ENCODE data around the gene SLC25A33. TPM values are rescaled to one million over a fixed set of nuclear protein-coding genes. Genes with fewer than 3 reads are reported as not detected.
A peak's percentile ranks its signal among the peaks of the same experiment; 100 is the strongest.

SLC25A33 gene
- total and polyA plus RNA-seq, 2 donors (not counting 1 experiment from before 2014, with no cell fraction given), result 2.3 to 5.0 TPM

GRCh38 chr1:9618909-9619679 is 79.8 kb downstream of the SLC25A33 start:
- no peak overlapping the region for H3K9ac ChIP-seq (ENCODE audit: low read length)
- no peak overlapping the region for H3K27ac ChIP-seq (ENCODE audit: low read length in 2 of 2)
- H3K4me3 Mint-ChIP-seq, result no peak overlapping the region
- CTCF ChIA-PET, result interaction anchor here (0.7 to 4.2 kb wide), 3 partner anchors 8 to 250 kb away, joined by 3 to 38 read pairs (median 4); no protein-coding TSS in a partner anchor
- H3K27me3 Mint-ChIP-seq, result peaks cover 3% of the 10 kb centered on the region
- no peaks in the 10 kb centered on the region for H3K9me3 ChIP-seq (ENCODE audit: control extremely low read depth in 1 of 3, control insufficient read depth in 2 of 3, insufficient read depth in 1 of 3, low read length in 2 of 3)
- POLR2A ChIA-PET, result no interaction called here
- no peaks in the 10 kb centered on the region for H4K20me1 ChIP-seq (ENCODE audit: control insufficient read depth, insufficient read depth, low read length, poor library complexity, severe bottlenecking)
- H3K4me1 Mint-ChIP-seq, result peaks cover 4% of the 10 kb centered on the region
- H2AFZ ChIP-seq (ENCODE audit: insufficient read depth, low read depth, low read length, poor library complexity, severe bottlenecking), result no peak overlapping the region
- no peaks in the 10 kb centered on the region for H3K9me3 Mint-ChIP-seq (ENCODE audit: insufficient read depth)
- no peak overlapping the region for H3K4me2 ChIP-seq (replicated peaks; ENCODE audit: low read depth, low read length, poor library complexity, severe bottlenecking)
- intact Hi-C loops (cut with micrococcal nuclease), result loop anchor here (5.0 kb wide), 1 partner anchor 38 kb away; no protein-coding TSS in a partner anchor
- H3K36me3 ChIP-seq (replicated peaks in 1 of 2; ENCODE audit: control extremely low read depth in 1 of 2, control insufficient read depth in 1 of 2, extremely low read depth in 1 of 2, insufficient read depth in 2 of 2, low read length in 1 of 2), result no peaks in the 10 kb centered on the region
- H3K4me1 ChIP-seq (ENCODE audit: control insufficient read depth in 2 of 2, insufficient read depth in 2 of 2, low read length in 2 of 2), result peaks cover 6 to 12% of the 10 kb centered on the region in 2 donors
- H3K27me3 ChIP-seq (replicated peaks in 1 of 4; ENCODE audit: control extremely low read depth in 1 of 4, control insufficient read depth in 3 of 4, insufficient read depth in 4 of 4, low read length in 3 of 4), result no peaks in the 10 kb centered on the region
- DNase-seq (no peak), ATAC-seq (ENCODE audit: low read depth) (no peak)
- no peak overlapping the region for H3K4me3 ChIP-seq (ENCODE audit: control extremely low read depth in 1 of 5, extremely low read depth in 1 of 5, insufficient read depth in 1 of 5, low read depth in 2 of 5, low read length in 4 of 5)
- H3K79me2 ChIP-seq (ENCODE audit: control insufficient read depth, insufficient read depth, low read length), result peaks cover 10% of the 10 kb centered on the region
- peak overlapping the region; percentile 47 for H3K27ac Mint-ChIP-seq
- TF ChIP-seq CTCF (IDR thresholded peaks at IDR 0.05), result no peak
- TF ChIP-seq EZH2 (IDR thresholded peaks at IDR 0.05; ENCODE audit: borderline replicate concordance, insufficient read depth, low read depth, low read length, poor library complexity, severe bottlenecking), result no peak
- 80% methylated on average over 13 of the region's 18 CpGs for WGBS (ENCODE audit: insufficient coverage)

GRCh38 chr1:9621032-9621431 is 81.8 kb downstream of the SLC25A33 start:
- no peak overlapping the region for H3K9ac ChIP-seq (ENCODE audit: low read length)
- H3K4me1 ChIP-seq (ENCODE audit: control insufficient read depth in 2 of 2, insufficient read depth in 2 of 2, low read length in 2 of 2), result peaks cover 14 to 23% of the 10 kb centered on the region in 2 donors
- no peak overlapping the region for H3K27ac ChIP-seq (ENCODE audit: low read length in 2 of 2)
- H3K79me2 ChIP-seq (ENCODE audit: control insufficient read depth, insufficient read depth, low read length), result peaks cover 2% of the 10 kb centered on the region
- H4K20me1 ChIP-seq (ENCODE audit: control insufficient read depth, insufficient read depth, low read length, poor library complexity, severe bottlenecking), result no peaks in the 10 kb centered on the region
- ATAC-seq (ENCODE audit: low read depth) (no peak), DNase-seq (no peak)
- intact Hi-C loops (cut with micrococcal nuclease), result no loop called here
- no peaks in the 10 kb centered on the region for H3K36me3 ChIP-seq (replicated peaks in 1 of 2; ENCODE audit: control extremely low read depth in 1 of 2, control insufficient read depth in 1 of 2, extremely low read depth in 1 of 2, insufficient read depth in 2 of 2, low read length in 1 of 2)
- TF ChIP-seq CTCF (IDR thresholded peaks at IDR 0.05) (no peak), EZH2 (IDR thresholded peaks at IDR 0.05; ENCODE audit: borderline replicate concordance, insufficient read depth, low read depth, low read length, poor library complexity, severe bottlenecking) (no peak)
- H3K4me2 ChIP-seq (replicated peaks; ENCODE audit: low read depth, low read length, poor library complexity, severe bottlenecking), result no peak overlapping the region
- H2AFZ ChIP-seq (ENCODE audit: insufficient read depth, low read depth, low read length, poor library complexity, severe bottlenecking), result no peak overlapping the region
- no peak overlapping the region for H3K4me3 Mint-ChIP-seq
- H3K27me3 ChIP-seq (replicated peaks in 1 of 4; ENCODE audit: control extremely low read depth in 1 of 4, control insufficient read depth in 3 of 4, insufficient read depth in 4 of 4, low read length in 3 of 4), result no peaks in the 10 kb centered on the region
- ChIA-PET POLR2A (interaction anchor here (0.6 kb wide), 1 partner anchor 193 kb away, joined by 4 read pairs; no protein-coding TSS in a partner anchor), CTCF (no interaction called here)
- H3K9me3 ChIP-seq (ENCODE audit: control extremely low read depth in 1 of 3, control insufficient read depth in 2 of 3, insufficient read depth in 1 of 3, low read length in 2 of 3), result peaks cover 0 to 9% (median 0%) of the 10 kb centered on the region in 3 donors
- H3K27me3 Mint-ChIP-seq, result peaks cover 3% of the 10 kb centered on the region
- no peaks in the 10 kb centered on the region for H3K9me3 Mint-ChIP-seq (ENCODE audit: insufficient read depth)
- H3K4me3 ChIP-seq (ENCODE audit: control extremely low read depth in 1 of 5, extremely low read depth in 1 of 5, insufficient read depth in 1 of 5, low read depth in 2 of 5, low read length in 4 of 5), result no peak overlapping the region
- peaks cover 17% of the 10 kb centered on the region for H3K4me1 Mint-ChIP-seq
- H3K27ac Mint-ChIP-seq, result no peak overlapping the region

Measured in B cell (primary cell).